ENCODE measurements around the gene RSBN1L.
"Not testable (repeated sequence)": the region's sequence is repeated elsewhere in the genome, so short reads cannot be mapped to it uniquely, and the experiment has no call there.

The RSBN1L gene

DNA sequence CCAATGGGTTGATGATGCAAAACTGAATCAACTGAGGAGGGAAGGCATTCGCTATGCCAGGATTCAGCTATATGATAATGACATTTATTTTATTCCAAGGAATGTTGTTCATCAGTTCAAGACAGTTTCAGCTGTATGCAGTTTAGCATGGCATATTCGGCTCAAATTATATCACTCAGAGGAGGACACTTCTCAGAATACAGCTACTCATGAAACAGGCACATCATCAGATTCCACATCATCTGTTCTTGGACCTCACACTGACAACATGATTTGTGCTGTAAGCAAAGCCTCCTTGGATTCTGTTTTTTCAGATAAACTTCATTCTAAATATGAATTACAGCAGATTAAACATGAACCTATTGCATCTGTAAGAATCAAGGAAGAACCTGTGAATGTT, 82.3 kb downstream of the RSBN1L start:
- no peak for DNase-seq

GRCh38 chr7:77782383-77782782, 86.1 kb downstream of the RSBN1L start:
- DNase-seq, result no peak

- DNase-seq, result no peak
Observed at GRCh38 chr7:77783111-77783510, 86.9 kb downstream of the RSBN1L start.

DNA sequence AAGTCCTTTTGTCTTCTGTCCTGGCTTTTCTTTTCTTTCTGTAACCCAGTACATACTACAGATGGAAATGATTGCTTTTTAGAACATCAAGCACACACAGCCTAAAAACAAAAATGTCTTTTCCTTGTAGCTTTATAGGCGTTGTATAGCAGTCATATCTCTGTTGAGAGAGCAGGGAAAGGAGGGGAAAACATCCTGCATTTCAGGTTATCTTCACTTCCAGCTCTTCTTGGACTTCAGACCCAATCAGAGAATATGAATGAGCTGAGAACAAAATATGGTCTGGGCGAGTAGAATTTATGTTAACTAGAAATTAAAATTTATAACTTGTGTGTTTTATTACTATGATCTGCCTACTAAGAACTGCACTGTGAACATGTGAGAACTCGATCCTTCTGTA, 87.3 kb downstream of the RSBN1L start:
- no peak for DNase-seq

- DNase-seq, result not testable (repeated sequence)
Observed at GRCh38 chr7:77784426-77784825, 88.2 kb downstream of the RSBN1L start.

DNA sequence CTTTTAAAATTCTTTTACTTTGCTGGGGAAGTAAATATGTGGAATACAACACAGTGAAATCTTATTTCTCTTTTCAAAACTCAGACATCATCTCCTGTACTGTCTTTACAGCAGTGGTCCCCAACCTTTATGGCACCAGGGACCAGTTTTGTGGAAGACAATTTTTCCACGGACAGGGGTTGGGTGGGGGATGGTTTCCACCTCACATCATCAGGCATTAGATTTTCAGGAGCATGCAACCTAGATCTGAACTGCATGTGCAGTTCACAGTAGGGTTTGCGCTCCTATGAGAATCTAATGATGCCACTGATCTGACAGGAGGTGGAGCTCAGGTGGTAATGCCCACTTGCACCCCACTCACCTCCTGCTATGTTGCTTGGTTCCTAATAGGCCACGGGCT, 89.8 kb downstream of the RSBN1L start:
- no peak for DNase-seq

- no peak for DNase-seq
Observed at GRCh38 chr7:77786741-77787140, 90.5 kb downstream of the RSBN1L start.

GRCh38 chr7:77788327-77788902, 92.2 kb downstream of the RSBN1L start:
- DNase-seq, result no peak

- peak; percentile 77 for DNase-seq
Observed at GRCh38 chr7:77791336-77791735, 95.1 kb downstream of the RSBN1L start.

- DNase-seq, result no peak
Observed at GRCh38 chr7:77791956-77792355, 95.7 kb downstream of the RSBN1L start.

GRCh38 chr7:77794000-77794399, 97.7 kb downstream of the RSBN1L start:
- DNase-seq, result no peak

GRCh38 chr7:77796109-77796508, 99.8 kb downstream of the RSBN1L start:
- DNase-seq, result no peak

DNA sequence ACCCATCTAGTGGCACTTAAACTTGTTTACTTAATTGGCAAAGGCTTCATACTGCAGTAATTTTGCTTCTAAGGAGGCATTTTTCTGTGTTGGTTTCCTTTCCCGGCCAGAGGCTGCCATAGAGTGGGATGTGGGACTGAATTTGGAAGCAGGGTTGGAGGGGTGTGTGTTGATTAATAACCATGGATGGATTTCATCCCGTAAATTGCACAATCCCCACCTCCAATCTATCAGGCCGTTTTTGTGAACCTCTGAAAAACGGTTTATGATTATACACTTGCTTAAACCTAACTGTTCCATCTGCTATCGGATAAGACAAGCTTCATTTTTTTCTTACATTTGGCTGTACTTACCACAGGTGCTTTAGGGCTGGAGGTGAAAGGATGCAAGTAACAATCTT, 100.7 kb downstream of the RSBN1L start:
- peak; percentile 38 for DNase-seq

GRCh38 chr7:77797734-77798393, 101.6 kb downstream of the RSBN1L start:
- peak; percentile 87 for DNase-seq

DNA sequence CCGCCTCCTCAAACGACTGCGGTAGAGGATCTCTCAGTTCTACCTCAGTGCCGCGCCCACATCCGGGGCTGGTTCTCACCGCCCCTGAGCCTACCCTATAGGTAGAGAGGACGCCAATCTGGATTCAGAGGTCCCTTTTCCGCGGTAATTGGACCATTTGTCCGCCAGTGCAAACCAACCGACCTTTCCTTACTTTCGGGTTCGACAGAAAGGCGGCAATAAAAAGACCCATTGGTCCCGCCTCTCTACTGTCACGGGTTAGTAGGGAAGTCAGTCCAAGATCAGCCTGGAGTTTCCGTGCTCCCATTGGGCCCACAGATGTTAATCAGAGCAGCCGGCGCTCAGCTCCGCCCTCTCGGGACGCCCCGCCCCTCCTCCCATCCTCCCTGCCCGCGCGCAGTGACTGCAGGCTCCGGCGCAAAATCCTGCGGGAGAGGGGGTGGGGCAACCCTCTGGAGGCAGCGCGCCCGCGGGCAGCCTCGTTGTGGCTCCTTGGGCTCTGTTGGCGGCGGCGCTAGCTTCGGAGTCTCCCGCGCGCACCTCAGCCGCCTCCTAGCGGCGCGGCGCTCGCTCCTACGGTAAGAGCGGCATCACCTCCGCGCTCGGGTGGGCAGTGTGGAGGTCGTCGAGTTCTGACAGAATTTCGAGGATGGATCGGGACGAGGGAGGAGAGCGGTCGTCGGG, 102.3 kb downstream of the RSBN1L start, which contains the start of the genes PHTF2 and TMEM60:
Gene PHTF2 (plus strand): TSS at position 380 of the 684 bp plus-strand sequence.
Gene TMEM60 (minus strand): TSS at position 41 of the 684 bp plus-strand sequence. CDS start 4,061 bp downstream, outside the sequence.
- peak; percentile 100 for DNase-seq

- peak; percentile 79 for DNase-seq
Observed at GRCh38 chr7:77799078-77799964, 103.1 kb downstream of the RSBN1L start.

DNA sequence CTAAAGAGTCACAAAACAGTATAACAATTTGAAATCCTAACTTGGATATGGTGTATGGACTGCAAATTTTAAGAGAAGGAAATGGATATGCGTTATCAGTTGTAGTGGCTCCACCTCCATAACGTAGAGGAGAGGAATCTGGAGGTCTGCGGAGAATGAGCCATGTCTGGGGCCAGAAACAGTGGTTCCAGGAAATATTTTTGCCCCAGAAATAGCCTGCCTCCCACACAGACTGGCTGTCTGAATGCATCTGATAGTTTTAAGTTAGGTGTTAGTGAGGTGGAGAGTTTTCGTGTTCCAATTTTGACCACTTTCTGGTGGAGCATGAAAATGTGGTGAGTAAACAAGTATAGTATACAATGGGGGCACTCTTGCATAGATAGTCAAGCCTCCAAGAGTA, 103.9 kb downstream of the RSBN1L start:
- DNase-seq, result peak; percentile 26

DNA sequence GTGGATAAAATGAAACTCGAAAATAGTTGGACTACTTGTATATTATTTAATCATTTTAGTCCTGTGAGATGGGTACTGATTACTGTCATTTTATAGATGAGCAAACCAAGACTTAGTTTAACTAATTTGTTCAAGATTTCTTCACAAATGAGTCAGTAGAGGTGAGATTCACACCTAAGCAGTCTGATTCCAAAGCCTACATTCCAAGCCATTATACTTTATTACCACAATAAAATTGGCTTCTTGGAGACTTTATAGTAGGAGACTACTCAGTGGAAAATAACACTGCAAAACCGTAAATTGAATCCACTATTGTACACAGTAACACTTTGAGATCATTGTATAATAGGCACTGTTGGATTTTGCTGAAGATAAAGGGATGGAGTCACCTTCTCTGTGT, 104.5 kb downstream of the RSBN1L start:
- no peak for DNase-seq

GRCh38 chr7:77802557-77803405, 106.5 kb downstream of the RSBN1L start:
- no peak for DNase-seq

DNA sequence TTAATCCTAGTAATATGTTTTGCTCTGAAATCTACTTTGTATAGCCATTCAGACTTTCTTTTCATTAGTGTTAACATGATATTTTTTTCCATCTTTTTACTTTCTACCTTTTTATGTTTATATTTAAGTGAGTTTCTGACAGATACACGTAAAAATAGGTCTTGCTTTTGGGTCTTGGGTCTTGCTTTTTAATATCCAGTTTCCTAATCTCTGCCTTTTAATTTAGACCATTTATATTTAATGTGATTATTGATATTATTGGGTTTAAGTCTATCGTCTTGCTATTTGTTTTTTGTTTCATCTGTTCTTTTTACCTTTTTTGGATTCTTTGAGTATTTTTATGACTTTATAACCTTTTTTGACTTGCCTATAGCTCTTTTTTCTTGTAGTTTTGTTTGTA, 110.2 kb downstream of the RSBN1L start:
- DNase-seq, result no peak

GRCh38 chr7:77808517-77808916, 112.3 kb downstream of the RSBN1L start:
- DNase-seq, result no peak

All from NCI-H69 (cell line).